ENCODE measurements around the gene ENAH.
"Not testable (repeated sequence)": the region's sequence is repeated elsewhere in the genome, so short reads cannot be mapped to it uniquely, and the experiment has no call there.

- not testable (repeated sequence) for TF ChIP-seq CTCF (conservative IDR thresholded peaks at IDR 0.05 in 1 of 2, IDR thresholded peaks at IDR 0.05 in 1 of 2; ENCODE audit: extremely low read depth in 1 of 2, insufficient read depth in 1 of 2, low read depth in 1 of 2, low read length in 2 of 2); EZH2 (IDR thresholded peaks at IDR 0.05; ENCODE audit: borderline replicate concordance, low read length)
Measured at GRCh38 chr1:225615403-225615790, 37.5 kb downstream of the ENAH start.

Measured in mammary epithelial cell (primary cell).